Heart left ventricle (tissue), 16 donors: ENCODE measurements around the gene AFDN. TPM values are rescaled to one million over a fixed set of nuclear protein-coding genes. Genes with fewer than 3 reads are reported as not detected.

Experiments
- ATAC-seq, 4 donors: fragments of 200-7000 bp; cut with Tn5 transposase; one replicate each; pipeline ENCODE4 v1.9.1; 2020 to 2022; ENCODE audit warnings: moderate library complexity in 4 of 4, mild to moderate bottlenecking in 3 of 4, moderate number of reproducible peaks in 1 of 4
- DNase-seq, 5 donors: peaks; one replicate each; pipeline ENCODE4 v3.0.0-alpha.2; 2020
- H3K27ac ChIP-seq, 12 donors: fragments of 200-600 bp; sonication (generic) in 4 of 12; one replicate each; pipeline versions ENCODE4 v1.5.0 to v1.8.0; 2016 to 2022; ENCODE audit warnings: mild to moderate bottlenecking in 2 of 12
- H3K27me3 ChIP-seq, 9 donors: fragments of 200-600 bp; sonication (generic) in 2 of 9; one replicate each; pipeline versions ENCODE4 v1.5.1 to v1.8.0; 2016 to 2022; ENCODE audit warnings: mild to moderate bottlenecking in 3 of 9
- H3K36me3 ChIP-seq, 9 donors: fragments of 200-600 bp; sonication (generic) in 2 of 9; one replicate each; pipeline versions ENCODE4 v1.5.0 to v1.8.0; 2018 to 2022; ENCODE audit warnings: mild to moderate bottlenecking in 2 of 9
- H3K4me1 ChIP-seq, 12 donors: fragments of 200-600 bp; sonication (generic) in 4 of 12; one replicate each; pipeline versions ENCODE4 v1.5.0 to v1.8.0; 2016 to 2022; ENCODE audit warnings: mild to moderate bottlenecking in 3 of 12
- H3K4me3 ChIP-seq, 12 donors: fragments of 200-600 bp; sonication (generic) in 4 of 12; one replicate each; pipeline versions ENCODE4 v1.5.0 to v1.8.0; 2017 to 2022; ENCODE audit warnings: mild to moderate bottlenecking in 9 of 12, moderate library complexity in 4 of 12
- H3K9me3 ChIP-seq, 12 donors: fragments of 200-600 bp; sonication (generic) in 4 of 12; one replicate each; pipeline versions ENCODE4 v1.5.0 to v1.8.0; 2016 to 2022; ENCODE audit warnings: mild to moderate bottlenecking in 1 of 12
- POLR2A ChIP-seq, 2 donors: fragments of 450-650 bp; IDR thresholded peaks; one replicate each; pipeline ENCODE4 v1.6.1; 2017; ENCODE audit warnings: antibody characterized with exemption in 2 of 2, mild to moderate bottlenecking in 2 of 2, moderate library complexity in 2 of 2
- WGBS, 4 donors: extraction: QIAGEN DNeasy Blood & Tissue Kit in 2 of 4; methylation state at CpG; one replicate each; pipeline versions ENCODE4 v1.1.5 to v1.1.7; 2013 to 2018; 5-methylcytosine and 5-hydroxymethylcytosine counted together
- intact Hi-C, 10 donors: fragments of 100-400 bp; cut with DNase I; formaldehyde crosslinking; loops; one replicate each; pipeline versions ENCODE4 v1.11.1 to v1.14.2; 2022
- polyA plus RNA-seq, 2 donors: library from polyadenylated mRNA; stranded (reverse); fragments of 200-250 nt; gene quantifications; one replicate each; pipeline ENCODE4 v1.2.3, GENCODE V29; 2013
- total RNA-seq, 9 donors: library from RNA; depleted of rRNA in 2 of 9; stranded (reverse); fragments of >200 nt in 2 of 9; fragmentation: NEBNext Ultra II Directional in 3 of 9; extraction: Animal tissue kit (Norgen Biotek cat#: 25700) in 3 of 9; gene quantifications; one replicate each; pipeline versions ENCODE4 v1.1.0 to v1.2.4, GENCODE V29; 2016 to 2023
- TF ChIP-seq, protein P1 (sequence below), 12 donors: fragments of 200-600 bp; sonication (generic) in 4 of 12; IDR thresholded peaks; one replicate each; pipeline versions ENCODE4 v1.5.0 to v1.8.0; 2018 to 2022; ENCODE audit warnings: antibody characterized with exemption in 12 of 12, mild to moderate bottlenecking in 5 of 12
- donor health status: ischemic (EF 13 %, LVEDD 7.1; RV severe dilation, severe dysfunction).
- donor health status: healthy with polysubstance abuse.
- donor health status: DM: no; HTN: yes; CAD: no.
- donor health status: DM: no; HTN: no; CAD: no.
- donor health status: ischemic (EF 25% LVEDD 6.9; RV normal size, moderate dysfunction).
- donor health status: ischemic (EF 25% LVEDD 5.7; RV mildly dilated, moderate dysfunction).
- donor health status: healthy.
- donor health status: DM: yes; HTN: yes; CAD: no.
- donor health status: ischemic (EF 35%, LVEDD 5.7; RV mildly dilated, moderate dysfunction).
- donor health status: nonischemic (EF 11% LVEDD 7.7; RV severe dilation, severe dysfunction).
- donor health status: DM: yes; HTN: yes; CAD: no.
- donor health status: PGD.
- donor health status: ischemic (EF 29% LVEDD 5.4; RV normal size, mild dysfunction).
- donor health status: nonischemic (EF 23%, LVEDD 6.1; RV moderate dilation, normal function).

AFDN gene
- total and polyA plus RNA-seq, 11 donors, result 27.6 to 100 (median 50.4) TPM

- Histone ChIP-seq H3K27me3 (peaks cover 0 to 27% (median 0%) of the 10 kb centered on the region in 9 donors), H3K4me3 (peak overlapping the region in 11 of 12 donors; percentile 19 to 57 (median 49)), H3K36me3 (no peaks in the 10 kb centered on the region), H3K4me1 (peaks cover 0 to 23% (median 9%) of the 10 kb centered on the region in 12 donors), H3K27ac (peak overlapping the region in 2 of 12 donors; percentile 11 to 18), H3K9me3 (no peaks in the 10 kb centered on the region)
- ATAC-seq (peak; percentile 84 to 91 (median 88)), DNase-seq (peak; percentile 43 to 81 (median 77))
- intact Hi-C loops, result loop anchor here in 1 of 10 donors (10.0 kb wide), 1 partner anchor 102 kb away; no protein-coding TSS in a partner anchor
- 29 to 47% (median 33%) methylated on average over 17 to 43 of the region's 43 CpGs for WGBS, 4 donors
- TF ChIP-seq POLR2A (IDR thresholded peaks at IDR 0.05), result no peak
- TF ChIP-seq, protein P1, sequence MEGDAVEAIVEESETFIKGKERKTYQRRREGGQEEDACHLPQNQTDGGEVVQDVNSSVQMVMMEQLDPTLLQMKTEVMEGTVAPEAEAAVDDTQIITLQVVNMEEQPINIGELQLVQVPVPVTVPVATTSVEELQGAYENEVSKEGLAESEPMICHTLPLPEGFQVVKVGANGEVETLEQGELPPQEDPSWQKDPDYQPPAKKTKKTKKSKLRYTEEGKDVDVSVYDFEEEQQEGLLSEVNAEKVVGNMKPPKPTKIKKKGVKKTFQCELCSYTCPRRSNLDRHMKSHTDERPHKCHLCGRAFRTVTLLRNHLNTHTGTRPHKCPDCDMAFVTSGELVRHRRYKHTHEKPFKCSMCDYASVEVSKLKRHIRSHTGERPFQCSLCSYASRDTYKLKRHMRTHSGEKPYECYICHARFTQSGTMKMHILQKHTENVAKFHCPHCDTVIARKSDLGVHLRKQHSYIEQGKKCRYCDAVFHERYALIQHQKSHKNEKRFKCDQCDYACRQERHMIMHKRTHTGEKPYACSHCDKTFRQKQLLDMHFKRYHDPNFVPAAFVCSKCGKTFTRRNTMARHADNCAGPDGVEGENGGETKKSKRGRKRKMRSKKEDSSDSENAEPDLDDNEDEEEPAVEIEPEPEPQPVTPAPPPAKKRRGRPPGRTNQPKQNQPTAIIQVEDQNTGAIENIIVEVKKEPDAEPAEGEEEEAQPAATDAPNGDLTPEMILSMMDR (IDR thresholded peaks at IDR 0.05), result peak in 2 of 12 donors; percentile 2 to 12
These were observed 30.3 kb upstream of the AFDN start for GRCh38 chr6:167796192-167796981.

- intact Hi-C loops, result loop anchor here in 1 of 10 donors (10.0 kb wide), 1 partner anchor 102 kb away; no protein-coding TSS in a partner anchor
- H3K27me3 ChIP-seq, result peaks cover 0 to 27% (median 0%) of the 10 kb centered on the region in 9 donors
- H3K4me1 ChIP-seq, result peaks cover 0 to 23% (median 9%) of the 10 kb centered on the region in 12 donors
- no peaks in the 10 kb centered on the region for H3K36me3 ChIP-seq
- no peaks in the 10 kb centered on the region for H3K9me3 ChIP-seq
- peak overlapping the region in 11 of 12 donors; percentile 19 to 57 (median 49) for H3K4me3 ChIP-seq
- WGBS, 4 donors, result 74 to 84% (median 78%) methylated on average over 31 of the region's 31 CpGs
- no peak for ATAC-seq
- TF ChIP-seq POLR2A (IDR thresholded peaks at IDR 0.05), result no peak
- TF ChIP-seq, protein P1 (IDR thresholded peaks at IDR 0.05), result no peak
- H3K27ac ChIP-seq, result no peak overlapping the region
- no peak for DNase-seq
These were observed 29.7 kb upstream of the AFDN start for GRCh38 chr6:167797011-167797471.

- intact Hi-C loops, result loop anchor here in 1 of 10 donors (10.0 kb wide), 1 partner anchor 103 kb away; no protein-coding TSS in a partner anchor
- WGBS, 4 donors, result 88 to 91% (median 89%) methylated on average over 20 of the region's 20 CpGs
- peak overlapping the region in 1 of 12 donors; percentile 49 for H3K4me3 ChIP-seq
These were observed 29.0 kb upstream of the AFDN start for GRCh38 chr6:167797476-167798265.

More at GRCh38 chr6:167797476-167798265, 29.0 kb upstream of the AFDN start:
- DNase-seq (no peak), ATAC-seq (no peak)
- Histone ChIP-seq H3K4me1 (peaks cover 0 to 23% (median 9%) of the 10 kb centered on the region in 12 donors), H3K9me3 (no peaks in the 10 kb centered on the region), H3K36me3 (no peaks in the 10 kb centered on the region), H3K27me3 (peaks cover 0 to 27% (median 0%) of the 10 kb centered on the region in 9 donors), H3K27ac (no peak overlapping the region)
- no peak for TF ChIP-seq POLR2A (IDR thresholded peaks at IDR 0.05)
- TF ChIP-seq, protein P1 (IDR thresholded peaks at IDR 0.05), result no peak
